ENCODE measurements around the gene ATF5.
"Not testable (repeated sequence)": the region's sequence is repeated elsewhere in the genome, so short reads cannot be mapped to it uniquely, and the experiment has no call there.

The ATF5 gene

GRCh38 chr19:49924004-49924880 lies 4.8 kb upstream of the ATF5 start:
- DNase-seq, result no peak

GRCh38 chr19:49924881-49925210 lies 4.2 kb upstream of the ATF5 start:
- not testable (repeated sequence) for DNase-seq

DNA sequence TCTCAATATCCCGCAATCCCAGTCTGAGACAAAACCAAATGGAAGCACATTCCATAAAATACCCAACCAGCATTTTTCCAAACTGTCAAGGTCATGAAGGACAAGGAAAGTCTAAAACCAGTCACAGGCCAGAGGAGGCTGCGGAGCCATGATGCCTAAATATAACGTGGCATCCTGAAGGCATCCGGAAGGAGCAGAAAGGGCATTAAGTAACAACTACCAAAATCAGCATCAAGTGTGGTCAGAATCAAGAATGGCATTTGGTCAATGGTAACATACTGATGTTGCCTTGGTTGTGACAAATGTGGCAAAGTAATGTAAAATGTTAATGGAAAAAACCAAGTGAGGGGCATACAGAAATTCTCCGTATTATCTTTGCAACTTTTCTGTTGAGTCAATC lies 3.5 kb upstream of the ATF5 start:
- no peak for DNase-seq

DNA sequence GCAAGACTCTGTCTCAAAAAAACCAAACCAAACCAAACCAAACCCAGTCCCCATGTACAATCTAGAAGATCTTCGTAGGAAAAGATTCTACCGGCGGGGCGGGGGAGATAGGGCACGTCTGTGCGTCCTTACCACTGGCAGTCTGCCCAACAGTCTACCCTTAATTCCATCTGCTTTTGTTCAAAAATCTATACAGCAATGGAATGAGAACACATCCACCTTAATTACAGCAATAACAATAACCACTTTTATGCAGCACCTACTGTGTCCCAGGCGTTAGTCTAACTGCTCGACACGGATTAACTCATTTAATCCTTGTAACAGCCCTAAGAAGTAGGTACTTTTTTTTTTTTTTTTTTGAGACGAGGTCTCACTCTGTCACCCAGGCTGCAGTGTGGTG lies 2.5 kb upstream of the ATF5 start:
- DNase-seq, result no peak

GRCh38 chr19:49927526-49928264 lies 1.3 kb upstream of the ATF5 start:
- no peak for DNase-seq

GRCh38 chr19:49929611-49930482 lies 842 bp downstream of the ATF5 start:
- peak; percentile 44 to 86 for DNase-seq

DNA sequence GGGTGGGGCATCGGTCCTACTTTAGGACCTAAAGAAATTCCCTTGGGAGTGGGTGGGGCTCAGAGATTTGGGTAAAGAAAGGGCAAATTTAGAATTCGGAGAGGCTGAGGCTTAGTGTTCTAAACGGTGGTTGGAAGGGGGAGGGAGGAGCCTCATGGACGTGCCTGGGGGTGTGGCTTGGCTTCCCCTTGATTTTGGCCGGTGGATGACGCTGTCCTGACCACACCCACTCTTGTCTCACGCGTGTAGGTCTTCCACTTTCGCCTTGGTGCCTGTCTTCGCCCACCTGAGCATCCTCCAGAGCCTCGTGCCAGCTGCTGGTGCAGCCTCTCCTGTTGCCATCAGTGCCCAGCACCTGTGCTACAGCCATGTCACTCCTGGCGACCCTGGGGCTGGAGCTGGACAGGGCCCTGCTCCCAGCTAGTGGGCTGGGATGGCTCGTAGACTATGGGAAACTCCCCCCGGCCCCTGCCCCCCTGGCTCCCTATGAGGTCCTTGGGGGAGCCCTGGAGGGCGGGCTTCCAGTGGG lies 1.5 kb downstream of the ATF5 start:
- no peak for DNase-seq

DNA sequence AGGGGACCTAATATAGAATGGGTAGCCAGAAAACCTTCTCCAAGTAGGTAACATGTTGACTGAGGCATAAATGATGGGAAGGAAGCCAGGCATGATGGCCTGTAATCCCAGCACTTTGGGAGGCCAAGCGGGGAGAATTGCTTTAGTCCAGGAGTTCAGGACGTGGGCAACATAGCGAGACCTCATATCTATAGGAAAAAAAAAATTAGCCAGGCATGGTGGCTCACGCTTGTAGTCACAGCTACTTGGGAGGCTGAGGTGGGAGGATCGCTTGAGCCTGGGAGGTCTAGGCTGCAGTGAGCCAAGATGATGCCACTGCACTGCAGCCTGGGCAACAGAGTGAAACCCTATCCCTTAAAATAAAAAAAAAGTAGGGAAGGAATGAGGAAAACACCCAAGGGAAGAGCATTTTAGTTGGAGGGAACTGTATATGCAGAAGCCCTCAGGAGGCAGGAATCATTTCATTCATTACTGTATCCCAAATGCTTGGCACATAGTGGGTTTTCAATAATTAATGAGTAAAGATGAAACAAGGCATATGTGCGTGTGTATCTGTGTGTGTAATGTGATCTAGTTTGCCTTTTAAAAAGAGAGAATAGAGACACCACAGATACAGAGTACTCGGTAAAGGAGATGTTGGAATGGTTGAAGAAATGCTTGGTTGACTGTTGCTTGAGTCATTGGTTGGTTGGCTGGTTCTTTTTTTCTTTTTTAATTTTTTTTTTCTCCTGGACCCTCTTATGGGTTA lies 2.5 kb downstream of the ATF5 start:
- DNase-seq, result no peak

- DNase-seq, result no peak
Observed at GRCh38 chr19:49932041-49932451, 3.0 kb downstream of the ATF5 start.

GRCh38 chr19:49932731-49933131 lies 3.7 kb downstream of the ATF5 start:
- DNase-seq, result no peak

DNA sequence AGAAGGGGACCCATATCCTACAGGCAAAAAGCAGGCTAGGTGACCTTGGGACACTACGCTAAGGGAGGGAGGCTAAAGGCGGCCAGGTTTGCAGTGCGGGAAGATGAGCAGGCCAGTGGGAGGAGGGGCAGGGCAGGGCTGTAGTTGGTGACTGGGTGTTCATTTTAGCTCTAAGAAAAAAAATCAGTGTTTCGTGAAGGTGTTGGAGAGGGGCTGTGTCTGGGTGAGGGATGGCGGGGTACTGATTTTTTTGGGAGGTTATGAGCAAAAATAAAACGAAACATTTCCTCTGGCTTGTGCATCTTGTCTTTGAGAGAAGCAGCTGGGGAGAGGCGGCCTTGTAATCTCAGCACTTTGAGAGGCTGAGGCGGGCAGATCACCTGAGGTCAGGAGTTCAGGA lies 4.6 kb downstream of the ATF5 start:
- no peak for DNase-seq

GRCh38 chr19:49936549-49936948 lies 7.5 kb downstream of the ATF5 start:
- no peak for DNase-seq

GRCh38 chr19:49937750-49938381 lies 8.9 kb downstream of the ATF5 start:
- DNase-seq, result peak in 1 of 2 experiments; percentile 33

- DNase-seq, result no peak
Observed at GRCh38 chr19:49938662-49939061, 9.7 kb downstream of the ATF5 start.

GRCh38 chr19:49939721-49940481 lies 10.9 kb downstream of the ATF5 start:
- no peak for DNase-seq

- DNase-seq, result no peak
Observed at GRCh38 chr19:49940482-49940791, 11.4 kb downstream of the ATF5 start.

- DNase-seq, result not testable (repeated sequence)
Observed at GRCh38 chr19:49944567-49944966, 15.6 kb downstream of the ATF5 start.

DNA sequence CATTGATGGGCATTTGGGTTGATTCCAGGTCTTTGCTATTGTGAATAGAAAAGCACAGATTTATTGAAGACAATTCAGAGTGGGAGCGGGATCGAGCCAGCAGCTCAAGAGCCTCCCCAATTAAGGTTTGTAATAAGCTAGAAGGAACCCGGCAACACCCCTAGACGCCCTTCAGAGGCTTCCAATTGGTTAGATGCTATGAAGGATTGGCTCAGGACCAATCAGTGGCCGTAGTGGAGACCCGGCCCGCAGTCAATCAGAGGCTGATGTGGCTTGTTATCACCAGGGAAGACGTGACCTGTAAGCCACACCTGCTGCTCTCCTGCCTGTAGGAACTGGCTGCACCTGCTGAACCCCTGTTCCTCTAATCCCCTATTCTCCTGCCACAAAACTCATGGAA lies 17.4 kb downstream of the ATF5 start:
- DNase-seq, result no peak

GRCh38 chr19:49949742-49950589 lies 21.0 kb downstream of the ATF5 start:
- DNase-seq, result no peak

- DNase-seq, result no peak
Observed at GRCh38 chr19:49950590-49950948, 21.6 kb downstream of the ATF5 start.
